HepG2 (cell line): ENCODE data around the gene VAV2. TPM values are rescaled to one million over a fixed set of nuclear protein-coding genes. Genes with fewer than 3 reads are reported as not detected.

Experiments used
- ATAC-seq: fragments of 200-7000 bp; cut with Tn5 transposase; 3 replicates; pipeline ENCODE4 v1.9.1; 2020; ENCODE audit warnings: mild to moderate bottlenecking, moderate library complexity
- Bru-seq: library from RNA; stranded (reverse); fragments of 400-500 nt; gene quantifications from one replicate; lab custom pipeline; 2021; lab: Mats Ljungman, UMichigan
- BruChase-seq, 2 experiments: library from RNA; stranded (reverse); fragments of 400-500 nt; gene quantifications; one replicate each; lab custom pipeline; 2021; lab: Mats Ljungman, UMichigan
- BruUV-seq: library from RNA; stranded (reverse); fragments of 400-500 nt; replicated peaks from 2 replicates; lab custom pipeline; 2021; lab: Mats Ljungman, UMichigan
- CTCF ChIA-PET: fragments of 300-600 bp; formaldehyde crosslinking; extraction: SDS; loops from one replicate; lab custom pipeline; 2021; ENCODE audit warnings: low total read pairs, inconsistent platforms, low intra/inter-chr PET ratio; lab: Yijun Ruan, JAX
- POLR2A ChIA-PET: fragments of 350-600 bp; sonication (Branson Sonifier 250); formaldehyde crosslinking; loops from one replicate; lab custom pipeline; 2020; ENCODE audit warnings: antibody characterized with exemption, inconsistent platforms; lab: Yijun Ruan, JAX
- DNase-seq: peaks from one replicate; pipeline ENCODE4 v3.0.0-alpha.2; 2015; ENCODE audit warnings: low spot score
- FAIRE-seq: peaks from 3 replicates; lab custom pipeline; 2011; peaks lifted over from hg19 to GRCh38; lab: Jason Lieb, UNC
- H2AFZ ChIP-seq: one replicate; pipeline ENCODE4 v1.6.1; 2011; ENCODE audit warnings: low read length, inconsistent platforms
- H3K27ac ChIP-seq: fragments of 300-600 bp; 3 replicates; pipeline ENCODE4 v1.8.0; 2011; ENCODE audit warnings: mixed run types, mild to moderate bottlenecking, mixed read lengths, low read length, inconsistent platforms; ENCODE audit not compliant: insufficient read depth; ENCODE audit errors: extremely low read length
- H3K27me3 ChIP-seq, 2 experiments: fragments of 200-600 bp in 1 of 2; 2 replicates in 1 of 2; 3 replicates in 1 of 2; pipeline versions ENCODE4 v1.6.0 to v1.8.0; 2011; ENCODE audit warnings: low read length in 2 of 2, mild to moderate bottlenecking in 2 of 2, moderate library complexity in 2 of 2, inconsistent platforms in 1 of 2; ENCODE audit not compliant: insufficient read depth in 2 of 2, control insufficient read depth in 1 of 2
- H3K36me3 ChIP-seq, 2 experiments: fragments of 200-600 bp in 1 of 2; replicated peaks in 1 of 2; 2 replicates in 1 of 2; 3 replicates in 1 of 2; pipeline versions ENCODE4 v1.5.1 to v1.8.0; 2011; ENCODE audit warnings: low read length in 2 of 2, inconsistent platforms in 1 of 2; ENCODE audit not compliant: insufficient read depth in 2 of 2, control insufficient read depth in 1 of 2
- H3K4me1 ChIP-seq: 2 replicates; pipeline ENCODE4 v1.5.1; 2012; ENCODE audit warnings: low read length, inconsistent platforms; ENCODE audit not compliant: insufficient read depth
- H3K4me2 ChIP-seq: 2 replicates; pipeline ENCODE4 v1.6.0; 2011; ENCODE audit warnings: low read depth, low read length, inconsistent platforms
- H3K4me3 ChIP-seq, 3 experiments: fragments of 200-600 bp in 1 of 3; sonication (generic), shearing (Covaris generic) in 1 of 3; replicated peaks in 1 of 3; 2 replicates each; pipeline ENCODE4 v1.5.1; 2011 to 2016; ENCODE audit warnings: low read length in 3 of 3, inconsistent platforms in 2 of 3, low read depth in 2 of 3, mild to moderate bottlenecking in 2 of 3, control low read depth in 1 of 3, mixed read lengths in 1 of 3; ENCODE audit not compliant: insufficient read depth in 1 of 3
- H3K79me2 ChIP-seq: one replicate; pipeline ENCODE4 v1.6.1; 2011; ENCODE audit warnings: low read length, inconsistent platforms; ENCODE audit not compliant: insufficient read depth
- H3K9ac ChIP-seq: 2 replicates; pipeline ENCODE4 v1.6.0; 2011; ENCODE audit warnings: mild to moderate bottlenecking, low read depth, low read length, inconsistent platforms; ENCODE audit not compliant: insufficient read depth
- H3K9me3 ChIP-seq: 2 replicates; pipeline ENCODE4 v1.5.1; 2012; ENCODE audit warnings: mild to moderate bottlenecking, low read length
- H4K20me1 ChIP-seq: 2 replicates; pipeline ENCODE4 v1.6.0; 2011; ENCODE audit warnings: inconsistent platforms, mild to moderate bottlenecking, low read length, moderate library complexity; ENCODE audit not compliant: insufficient read depth
- HDAC2 ChIP-seq: sonication (generic); formaldehyde crosslinking; IDR thresholded peaks from 2 replicates; pipeline ENCODE4 v1.4.0; 2020; ENCODE audit warnings: missing genetic modification reagents
- HHEX ChIP-seq: IDR thresholded peaks from 2 replicates; pipeline ENCODE4 v1.6.1; 2016; ENCODE audit warnings: control low read depth
- KLF16 ChIP-seq, 2 experiments: sonication (generic) in 1 of 2; formaldehyde crosslinking in 1 of 2; IDR thresholded peaks; 2 replicates each; pipeline versions ENCODE4 v1.6.1 to v1.8.0; 2016 to 2023; ENCODE audit warnings: missing genetic modification reagents in 2 of 2, missing compliant biosample characterization in 1 of 2
- POLR2A ChIP-seq, 2 experiments: IDR thresholded peaks; 2 replicates each; pipeline ENCODE4 v1.6.1; 2011; ENCODE audit warnings: low read depth in 2 of 2, low read length in 2 of 2, mild to moderate bottlenecking in 1 of 2, moderate library complexity in 1 of 2; ENCODE audit not compliant: insufficient read depth in 1 of 2
- RCOR2 ChIP-seq: IDR thresholded peaks from 2 replicates; pipeline ENCODE4 v1.6.1; 2016; ENCODE audit warnings: missing biosample characterization, missing genetic modification reagents
- ZNF33A ChIP-seq: sonication (generic); formaldehyde crosslinking; IDR thresholded peaks from 2 replicates; pipeline ENCODE4 v1.5.1; 2020; ENCODE audit warnings: missing genetic modification reagents, mild to moderate bottlenecking, moderate library complexity, borderline replicate concordance
- ZNF432 ChIP-seq: sonication (generic); formaldehyde crosslinking; IDR thresholded peaks from 2 replicates; pipeline ENCODE4 v1.5.0; 2020; ENCODE audit warnings: missing genetic modification reagents, mild to moderate bottlenecking, borderline replicate concordance
- ZNF749 ChIP-seq: sonication (generic); formaldehyde crosslinking; IDR thresholded peaks from 2 replicates; pipeline ENCODE4 v1.8.0; 2022; ENCODE audit warnings: mild to moderate bottlenecking, missing genetic modification reagents, moderate library complexity, borderline replicate concordance
- WGBS: methylation state at CpG from one replicate; pipeline ENCODE4 v1.1.6; 2017; ENCODE audit warnings: low lambda C conversion rate; 5-methylcytosine and 5-hydroxymethylcytosine counted together
- in situ Hi-C: cut with HindIII; loops from 2 replicates; pipeline ENCODE4 v1.10.0; 2017; ENCODE audit warnings: low pct_unique_long_range_greater_than_20kb; ENCODE audit not compliant: extremely low pct_ligation_motif_present
- intact Hi-C: fragments of 100-400 bp; cut with micrococcal nuclease; formaldehyde crosslinking; loops from one replicate; pipeline ENCODE4 v1.10.0; 2022; ENCODE audit not compliant: unreplicated experiment
- long read RNA-seq, 2 experiments: library from RNA in 1 of 2; library from polyadenylated mRNA in 1 of 2; stranded (forward) in 1 of 2; unstranded in 1 of 2; transcript quantifications; one replicate each; pipeline ENCODE4 v2.0.0, GENCODE V29; 2019 to 2022
- polyA minus RNA-seq, 3 experiments: library from RNA; depleted of rRNA, polyadenylated mRNA; stranded (reverse); fragments of >200 nt; gene quantifications; 2 replicates each; pipeline ENCODE4 v1.2.3, GENCODE V29; 2011; ENCODE audit warnings: low replicate concordance in 1 of 3
- polyA plus RNA-seq, 8 experiments: library from polyadenylated mRNA; depleted of rRNA in 3 of 8; stranded (reverse) in 7 of 8; unstranded in 1 of 8; fragments of >200 nt; fragmentation: Illumina TruSeq in 4 of 8; extraction: Trizol in 4 of 8; gene quantifications; 2 replicates each; pipeline versions ENCODE4 v1.2.1 to v1.2.3, GENCODE V29; 2011 to 2016; ENCODE audit warnings: low read depth in 4 of 8, missing spikeins in 1 of 8, mixed read lengths in 1 of 8; ENCODE audit not compliant: insufficient read depth in 1 of 8
- total RNA-seq, 5 experiments: library from RNA; depleted of rRNA; stranded (reverse); fragments of >200 nt; fragmentation: Illumina TruSeq; extraction: Trizol; gene quantifications; 2 replicates each; pipeline ENCODE4 v1.2.3, GENCODE V29; 2016; ENCODE audit warnings: low read depth in 1 of 5
- TF ChIP-seq, protein P1 (sequence below): sonication (generic); formaldehyde crosslinking; IDR thresholded peaks from 2 replicates; pipeline ENCODE4 v1.4.0; 2020; ENCODE audit warnings: missing genetic modification reagents; ENCODE audit errors: not compliant biosample characterization
- TF ChIP-seq, protein P2 (sequence below): sonication (generic); formaldehyde crosslinking; IDR thresholded peaks from 2 replicates; pipeline ENCODE4 v1.4.0; 2020; ENCODE audit warnings: missing genetic modification reagents

VAV2 gene, protein sequence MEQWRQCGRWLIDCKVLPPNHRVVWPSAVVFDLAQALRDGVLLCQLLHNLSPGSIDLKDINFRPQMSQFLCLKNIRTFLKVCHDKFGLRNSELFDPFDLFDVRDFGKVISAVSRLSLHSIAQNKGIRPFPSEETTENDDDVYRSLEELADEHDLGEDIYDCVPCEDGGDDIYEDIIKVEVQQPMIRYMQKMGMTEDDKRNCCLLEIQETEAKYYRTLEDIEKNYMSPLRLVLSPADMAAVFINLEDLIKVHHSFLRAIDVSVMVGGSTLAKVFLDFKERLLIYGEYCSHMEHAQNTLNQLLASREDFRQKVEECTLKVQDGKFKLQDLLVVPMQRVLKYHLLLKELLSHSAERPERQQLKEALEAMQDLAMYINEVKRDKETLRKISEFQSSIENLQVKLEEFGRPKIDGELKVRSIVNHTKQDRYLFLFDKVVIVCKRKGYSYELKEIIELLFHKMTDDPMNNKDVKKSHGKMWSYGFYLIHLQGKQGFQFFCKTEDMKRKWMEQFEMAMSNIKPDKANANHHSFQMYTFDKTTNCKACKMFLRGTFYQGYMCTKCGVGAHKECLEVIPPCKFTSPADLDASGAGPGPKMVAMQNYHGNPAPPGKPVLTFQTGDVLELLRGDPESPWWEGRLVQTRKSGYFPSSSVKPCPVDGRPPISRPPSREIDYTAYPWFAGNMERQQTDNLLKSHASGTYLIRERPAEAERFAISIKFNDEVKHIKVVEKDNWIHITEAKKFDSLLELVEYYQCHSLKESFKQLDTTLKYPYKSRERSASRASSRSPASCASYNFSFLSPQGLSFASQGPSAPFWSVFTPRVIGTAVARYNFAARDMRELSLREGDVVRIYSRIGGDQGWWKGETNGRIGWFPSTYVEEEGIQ
- total RNA-seq (2016; rRNA removed; fragmentation: Illumina TruSeq; extraction: Trizol) = 21.2 and 22.5 TPM in 2 replicates
- total RNA-seq (2016; cell fraction: cytosol; rRNA removed; fragmentation: Illumina TruSeq; extraction: Trizol; ENCODE audit: low read depth) = 11.6 and 15.3 TPM in 2 replicates
- 17.5 and 22.6 TPM in 2 replicates for total RNA-seq (2016; cell fraction: insoluble cytoplasmic fraction; rRNA removed; fragmentation: Illumina TruSeq; extraction: Trizol)
- total RNA-seq (2016; cell fraction: membrane; rRNA removed; fragmentation: Illumina TruSeq; extraction: Trizol) = 15.0 and 15.8 TPM in 2 replicates
- total RNA-seq (2016; cell fraction: nucleus; rRNA removed; fragmentation: Illumina TruSeq; extraction: Trizol) = 24.8 and 26.3 TPM in 2 replicates
- 22.9 and 32.7 TPM in 2 replicates for polyA plus RNA-seq (2011; rRNA removed)
- polyA plus RNA-seq (2011; cell fraction: cytosol; rRNA removed) = 23.2 and 24.2 TPM in 2 replicates
- 70.9 and 79.3 TPM in 2 replicates for polyA plus RNA-seq (2011; cell fraction: nucleus; rRNA removed)
- polyA plus RNA-seq (2012) = 34.9 and 35.5 TPM in 2 replicates
- polyA plus RNA-seq (2016; cell fraction: cytosol; fragmentation: Illumina TruSeq; extraction: Trizol; ENCODE audit: low read depth) = 2.1 and 2.5 TPM in 2 replicates
- 21.5 and 26.8 TPM in 2 replicates for polyA plus RNA-seq (2016; cell fraction: insoluble cytoplasmic fraction; fragmentation: Illumina TruSeq; extraction: Trizol; ENCODE audit: low read depth)
- 8.7 and 9.2 TPM in 2 replicates for polyA plus RNA-seq (2016; cell fraction: membrane; fragmentation: Illumina TruSeq; extraction: Trizol; ENCODE audit: low read depth)
- 61.9 and 62.3 TPM in 2 replicates for polyA plus RNA-seq (2016; cell fraction: nucleus; fragmentation: Illumina TruSeq; extraction: Trizol; ENCODE audit: insufficient read depth, low read depth)
- polyA minus RNA-seq (2011; rRNA and poly(A)+ RNA removed; ENCODE audit: low replicate concordance) = 37.6 and 51.8 TPM in 2 replicates
- polyA minus RNA-seq (2011; cell fraction: cytosol; rRNA and poly(A)+ RNA removed) = 33.6 and 35.2 TPM in 2 replicates
- polyA minus RNA-seq (2011; cell fraction: nucleus; rRNA and poly(A)+ RNA removed) = 32.7 and 34.4 TPM in 2 replicates
- Bru-seq, nascent RNA = percentile 68 among the genes with signal in this experiment
- percentile 77 among the genes with signal in this experiment for BruChase-seq, experiment 1, labeled RNA remaining after a 6-hour chase
- percentile 74 among the genes with signal in this experiment for BruChase-seq, experiment 2, labeled RNA remaining after a 2-hour chase
- long read RNA-seq, experiment 1, partial matches to known transcripts = 2 of 6 reads
- long read RNA-seq, experiment 1, other reads (novel, unspliced or antisense) = 4 of 6 reads
- long read RNA-seq, experiment 2, full-length matches to known transcripts = 3 of 85 reads
- long read RNA-seq, experiment 2, partial matches to known transcripts = 7 of 85 reads
- long read RNA-seq, experiment 2, other reads (novel, unspliced or antisense) = 75 of 85 reads

DNA sequence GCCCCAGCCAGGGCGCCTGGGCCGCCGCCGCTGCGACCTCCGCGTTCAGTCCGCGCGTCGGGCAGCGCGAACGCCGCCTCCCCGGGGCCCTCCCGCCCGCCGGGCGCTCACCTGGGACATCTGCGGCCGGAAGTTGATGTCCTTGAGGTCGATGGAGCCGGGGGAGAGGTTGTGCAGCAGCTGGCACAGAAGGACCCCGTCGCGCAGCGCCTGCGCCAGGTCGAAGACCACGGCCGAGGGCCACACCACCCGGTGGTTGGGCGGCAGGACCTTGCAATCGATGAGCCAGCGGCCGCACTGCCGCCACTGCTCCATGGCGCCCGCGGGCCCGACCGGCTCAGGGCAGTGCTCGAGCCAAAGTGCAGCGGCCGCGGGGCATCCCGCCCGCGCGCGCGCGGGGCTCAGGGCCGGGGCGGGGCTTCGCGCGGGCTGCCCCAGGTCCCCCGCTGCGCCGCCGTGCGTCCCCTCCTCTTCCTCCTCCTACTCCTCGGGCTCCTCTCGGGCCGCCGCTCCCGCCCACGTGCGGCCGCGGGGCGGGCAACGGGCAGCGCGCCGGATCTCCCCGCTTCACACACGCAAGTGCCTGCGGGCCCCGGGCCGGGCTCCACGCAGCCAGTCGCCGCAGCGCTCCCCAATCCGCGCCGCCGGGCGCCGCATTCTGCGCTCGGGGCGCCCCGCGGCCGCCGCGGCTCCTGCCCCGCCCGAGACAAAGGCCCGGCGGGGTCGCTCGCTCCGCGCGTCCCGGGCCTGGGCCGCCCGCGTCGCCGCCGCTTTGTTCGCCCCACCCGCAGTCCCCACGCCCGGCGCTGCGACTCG lies at the start of gene VAV2:
Gene VAV2 (minus strand): TSS at position 361 of the 816 bp plus-strand sequence. CDS start 46 bp downstream, at position 315.
- Histone ChIP-seq H3K27me3 (no peaks in the 10 kb centered on the region), H3K36me3 (peaks cover 0 to 5% of the 10 kb centered on the region in 2 experiments; a peak in 3 of 5 replicates), H3K9ac (peak within 1 kb of the TSS; percentile 82), H3K27ac (peak within 1 kb of the TSS; percentile 90), H3K9me3 (no peaks in the 10 kb centered on the region), H2AFZ (no peak within 1 kb of the TSS), H4K20me1 (peaks cover 34% of the 10 kb centered on the region; the same call in 1 of the 2 replicates), H3K79me2 (peaks cover 46% of the 10 kb centered on the region), H3K4me1 (peaks cover 58% of the 10 kb centered on the region), H3K4me3 (peak within 1 kb of the TSS; percentile 80 to 98 (median 97)), H3K4me2 (peak within 1 kb of the TSS; percentile 96)
- TSS peak; percentile 48 for BruUV-seq
- in situ Hi-C loops (loop anchor here (5.0 kb wide), 1 partner anchor 205 kb away; no protein-coding TSS in a partner anchor), intact Hi-C loops (no loop called here)
- ChIA-PET POLR2A (interaction anchor here (1.1 to 4.4 kb wide), 5 partner anchors 12 to 77 kb away, joined by 4 to 24 read pairs (median 6); no protein-coding TSS in a partner anchor), CTCF (interaction anchor here (2.6 to 4.0 kb wide), 3 partner anchors 199 to 210 kb away, joined by 9 to 40 read pairs (median 27); no protein-coding TSS in a partner anchor)
- ATAC-seq = peak; percentile 5
- FAIRE-seq = no peak
- peak; percentile 48 for DNase-seq
- WGBS = 2% methylated on average over 11 of the region's 124 CpGs
- TF ChIP-seq POLR2A (IDR thresholded peaks at IDR 0.05; ENCODE audit: insufficient read depth in 1 of 2, low read depth in 2 of 2, low read length in 2 of 2) (peak in 1 of 2 experiments; percentile 69; a peak in 2 of 4 replicates), ZNF432 (CRISPR knock-in tag) (no peak), HHEX (no peak), RCOR2 (CRISPR knock-in tag) (no peak), ZNF749 (CRISPR knock-in tag) (0 out of 2 replicates have a peak, but pooled peaks have one; percentile 40), KLF16 (CRISPR knock-in tag; IDR thresholded peaks at IDR 0.05) (0 out of 4 replicates have a peak, but pooled peaks of 1 of the 2 experiments have one; percentile 20), ZNF33A (no peak), HDAC2 (CRISPR knock-in tag) (0 out of 2 replicates have a peak, but pooled peaks have one; percentile 30)
- TF ChIP-seq, protein P1, sequence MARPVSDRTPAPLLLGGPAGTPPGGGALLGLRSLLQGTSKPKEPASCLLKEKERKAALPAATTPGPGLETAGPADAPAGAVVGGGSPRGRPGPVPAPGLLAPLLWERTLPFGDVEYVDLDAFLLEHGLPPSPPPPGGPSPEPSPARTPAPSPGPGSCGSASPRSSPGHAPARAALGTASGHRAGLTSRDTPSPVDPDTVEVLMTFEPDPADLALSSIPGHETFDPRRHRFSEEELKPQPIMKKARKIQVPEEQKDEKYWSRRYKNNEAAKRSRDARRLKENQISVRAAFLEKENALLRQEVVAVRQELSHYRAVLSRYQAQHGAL (CRISPR knock-in tag) = no peak
- TF ChIP-seq, protein P2, sequence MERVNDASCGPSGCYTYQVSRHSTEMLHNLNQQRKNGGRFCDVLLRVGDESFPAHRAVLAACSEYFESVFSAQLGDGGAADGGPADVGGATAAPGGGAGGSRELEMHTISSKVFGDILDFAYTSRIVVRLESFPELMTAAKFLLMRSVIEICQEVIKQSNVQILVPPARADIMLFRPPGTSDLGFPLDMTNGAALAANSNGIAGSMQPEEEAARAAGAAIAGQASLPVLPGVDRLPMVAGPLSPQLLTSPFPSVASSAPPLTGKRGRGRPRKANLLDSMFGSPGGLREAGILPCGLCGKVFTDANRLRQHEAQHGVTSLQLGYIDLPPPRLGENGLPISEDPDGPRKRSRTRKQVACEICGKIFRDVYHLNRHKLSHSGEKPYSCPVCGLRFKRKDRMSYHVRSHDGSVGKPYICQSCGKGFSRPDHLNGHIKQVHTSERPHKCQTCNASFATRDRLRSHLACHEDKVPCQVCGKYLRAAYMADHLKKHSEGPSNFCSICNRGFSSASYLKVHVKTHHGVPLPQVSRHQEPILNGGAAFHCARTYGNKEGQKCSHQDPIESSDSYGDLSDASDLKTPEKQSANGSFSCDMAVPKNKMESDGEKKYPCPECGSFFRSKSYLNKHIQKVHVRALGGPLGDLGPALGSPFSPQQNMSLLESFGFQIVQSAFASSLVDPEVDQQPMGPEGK (CRISPR knock-in tag) = peak; percentile 12; the same call in 1 of the 2 replicates
